Neural cell (in vitro differentiated cells): Measurements from ENCODE around the gene OBSL1. TPM values are rescaled to one million over a fixed set of nuclear protein-coding genes. Genes with fewer than 3 reads are reported as not detected.

ENCODE experiments used
- H2AFZ ChIP-seq: fragments of 200-600, 300-800 bp; sonication (generic), shearing (Covaris generic); 2 replicates; pipeline ENCODE4 v1.6.0; 2014; ENCODE audit warnings: low read depth, mild to moderate bottlenecking, antibody characterized with exemption, low read length, moderate library complexity
- H3F3A ChIP-seq: fragments of 200-600 bp; shearing (Covaris generic); 2 replicates; pipeline ENCODE4 v1.6.1; 2016; ENCODE audit warnings: mild to moderate bottlenecking, moderate library complexity, mixed read lengths, antibody characterized with exemption, low read length; ENCODE audit not compliant: insufficient read depth, poor library complexity, severe bottlenecking
- H3K27ac ChIP-seq: fragments of 200-600, 300-800 bp; sonication (generic), shearing (Covaris generic); 2 replicates; pipeline ENCODE4 v1.5.1; 2014; ENCODE audit warnings: mild to moderate bottlenecking, low read length, moderate library complexity
- H3K27me3 ChIP-seq: fragments of 300-800, 200-600 bp; sonication (generic), shearing (Covaris generic); 2 replicates; pipeline ENCODE4 v1.6.0; 2014; ENCODE audit warnings: mild to moderate bottlenecking, low read depth, low read length, moderate library complexity; ENCODE audit not compliant: insufficient read depth
- H3K36me3 ChIP-seq: fragments of 300-800, 200-600 bp; sonication (generic), shearing (Covaris generic); 2 replicates; pipeline ENCODE4 v1.5.1; 2014; ENCODE audit warnings: mild to moderate bottlenecking, antibody characterized with exemption, low read length, moderate library complexity; ENCODE audit not compliant: insufficient read depth
- H3K4me2 ChIP-seq: fragments of 300-800, 200-600 bp; sonication (generic), shearing (Covaris generic); 2 replicates; pipeline ENCODE4 v1.6.0; 2014; ENCODE audit warnings: mild to moderate bottlenecking, low read length
- H3K4me3 ChIP-seq: fragments of 300-800, 200-600 bp; sonication (generic), shearing (Covaris generic); 2 replicates; pipeline ENCODE4 v1.5.1; 2014; ENCODE audit warnings: mild to moderate bottlenecking, low read length, moderate library complexity
- H3K79me2 ChIP-seq: fragments of 200-600 bp; shearing (Covaris generic); replicated peaks from 2 replicates; pipeline ENCODE4 v1.6.0; 2014; ENCODE audit warnings: mild to moderate bottlenecking, low read length, moderate library complexity; ENCODE audit not compliant: insufficient read depth
- H3K9ac ChIP-seq: fragments of 300-800, 200-600 bp; sonication (generic), shearing (Covaris generic); 2 replicates; pipeline ENCODE4 v1.6.1; 2016; ENCODE audit warnings: mild to moderate bottlenecking, low read length, mixed read lengths
- H3K9me2 ChIP-seq: fragments of 200-600 bp; shearing (Covaris generic); 2 replicates; pipeline ENCODE4 v1.6.1; 2016; ENCODE audit warnings: mild to moderate bottlenecking, low read length, mixed read lengths; ENCODE audit not compliant: insufficient read depth
- H3K9me3 ChIP-seq: fragments of 200-600, 300-800 bp; sonication (generic), shearing (Covaris generic); 2 replicates; pipeline ENCODE4 v1.6.1; 2016; ENCODE audit warnings: mild to moderate bottlenecking, mixed run types, low read length, moderate library complexity, mixed read lengths
- H4K20me1 ChIP-seq: fragments of 200-600 bp; shearing (Covaris generic); 2 replicates; pipeline ENCODE4 v1.6.1; 2016; ENCODE audit warnings: mild to moderate bottlenecking, mixed run types; ENCODE audit not compliant: insufficient read depth
- EP300 ChIP-seq: fragments of 450-650 bp; conservative IDR thresholded peaks from 2 replicates; pipeline ENCODE4 v1.6.1; 2014; ENCODE audit warnings: antibody characterized with exemption, mild to moderate bottlenecking, moderate library complexity; ENCODE audit not compliant: poor library complexity, severe bottlenecking
- EZH2 ChIP-seq: fragments of 200-600, 300-800 bp; shearing (Covaris generic), sonication (generic); IDR thresholded peaks from 2 replicates; pipeline ENCODE4 v1.6.1; 2014; ENCODE audit warnings: antibody characterized with exemption, low read length, borderline replicate concordance, mild to moderate bottlenecking; ENCODE audit not compliant: insufficient read depth, poor library complexity, severe bottlenecking
- MXI1 ChIP-seq: fragments of 450-650 bp; conservative IDR thresholded peaks from 2 replicates; pipeline ENCODE4 v1.6.1; 2014; ENCODE audit warnings: antibody characterized with exemption, mild to moderate bottlenecking; ENCODE audit not compliant: poor library complexity, severe bottlenecking
- POLR2AphosphoS5 ChIP-seq: IDR thresholded peaks from 2 replicates; pipeline ENCODE4 v1.6.1; 2012
- RAD21 ChIP-seq: fragments of 450-650 bp; conservative IDR thresholded peaks from 2 replicates; pipeline ENCODE4 v1.6.1; 2014; ENCODE audit warnings: antibody characterized with exemption, mild to moderate bottlenecking, moderate library complexity
- SMC3 ChIP-seq: fragments of 450-650 bp; conservative IDR thresholded peaks from 2 replicates; pipeline ENCODE4 v1.6.1; 2014; ENCODE audit warnings: antibody characterized with exemption, mild to moderate bottlenecking, moderate library complexity; ENCODE audit not compliant: poor library complexity
- TAF1 ChIP-seq: IDR thresholded peaks from 2 replicates; pipeline ENCODE4 v1.6.1; 2012; ENCODE audit warnings: low read depth
- polyA plus RNA-seq: library from polyadenylated mRNA; depleted of rRNA; stranded (reverse); fragments of >200 nt; gene quantifications from 2 replicates; pipeline ENCODE4 v1.2.3, GENCODE V29; 2014
- TF ChIP-seq, protein P1 (sequence below): fragments of 450-650 bp; IDR thresholded peaks from 2 replicates; pipeline ENCODE4 v1.5.1; 2014; ENCODE audit warnings: antibody characterized with exemption, mild to moderate bottlenecking, moderate library complexity; ENCODE audit not compliant: poor library complexity, severe bottlenecking
- TF ChIP-seq, protein P2 (sequence below): IDR thresholded peaks from 2 replicates; pipeline ENCODE4 v1.6.1; 2012; ENCODE audit warnings: borderline replicate concordance

The OBSL1 gene
- polyA plus RNA-seq, 1 donor from 2014 or later, result 59.7 TPM

GRCh38 chr2:219542931-219543595 lies 28.3 kb downstream of the OBSL1 start:
- Histone ChIP-seq H3K79me2 (peaks cover 17% of the 10 kb centered on the region), H2AFZ (peak overlapping the region; percentile 40), H3K9ac (peak overlapping the region; percentile 97), H3K4me3 (peak overlapping the region; percentile 90), H3K27me3 (no peaks in the 10 kb centered on the region), H3K27ac (peak overlapping the region; percentile 89), H3F3A (no peaks in the 10 kb centered on the region), H3K36me3 (peaks cover 5% of the 10 kb centered on the region), H3K9me3 (no peaks in the 10 kb centered on the region), H3K9me2 (no peaks in the 10 kb centered on the region), H3K4me2 (peak overlapping the region; percentile 87), H4K20me1 (peaks cover 2% of the 10 kb centered on the region)
- TF ChIP-seq MXI1 (peak; percentile 39), RAD21 (no peak), TAF1 (no peak), POLR2AphosphoS5 (no peak), EP300 (no peak), EZH2 (no peak), SMC3 (peak; percentile 38)
- TF ChIP-seq, protein P1, sequence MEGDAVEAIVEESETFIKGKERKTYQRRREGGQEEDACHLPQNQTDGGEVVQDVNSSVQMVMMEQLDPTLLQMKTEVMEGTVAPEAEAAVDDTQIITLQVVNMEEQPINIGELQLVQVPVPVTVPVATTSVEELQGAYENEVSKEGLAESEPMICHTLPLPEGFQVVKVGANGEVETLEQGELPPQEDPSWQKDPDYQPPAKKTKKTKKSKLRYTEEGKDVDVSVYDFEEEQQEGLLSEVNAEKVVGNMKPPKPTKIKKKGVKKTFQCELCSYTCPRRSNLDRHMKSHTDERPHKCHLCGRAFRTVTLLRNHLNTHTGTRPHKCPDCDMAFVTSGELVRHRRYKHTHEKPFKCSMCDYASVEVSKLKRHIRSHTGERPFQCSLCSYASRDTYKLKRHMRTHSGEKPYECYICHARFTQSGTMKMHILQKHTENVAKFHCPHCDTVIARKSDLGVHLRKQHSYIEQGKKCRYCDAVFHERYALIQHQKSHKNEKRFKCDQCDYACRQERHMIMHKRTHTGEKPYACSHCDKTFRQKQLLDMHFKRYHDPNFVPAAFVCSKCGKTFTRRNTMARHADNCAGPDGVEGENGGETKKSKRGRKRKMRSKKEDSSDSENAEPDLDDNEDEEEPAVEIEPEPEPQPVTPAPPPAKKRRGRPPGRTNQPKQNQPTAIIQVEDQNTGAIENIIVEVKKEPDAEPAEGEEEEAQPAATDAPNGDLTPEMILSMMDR, result peak; percentile 47
- TF ChIP-seq, protein P2, sequence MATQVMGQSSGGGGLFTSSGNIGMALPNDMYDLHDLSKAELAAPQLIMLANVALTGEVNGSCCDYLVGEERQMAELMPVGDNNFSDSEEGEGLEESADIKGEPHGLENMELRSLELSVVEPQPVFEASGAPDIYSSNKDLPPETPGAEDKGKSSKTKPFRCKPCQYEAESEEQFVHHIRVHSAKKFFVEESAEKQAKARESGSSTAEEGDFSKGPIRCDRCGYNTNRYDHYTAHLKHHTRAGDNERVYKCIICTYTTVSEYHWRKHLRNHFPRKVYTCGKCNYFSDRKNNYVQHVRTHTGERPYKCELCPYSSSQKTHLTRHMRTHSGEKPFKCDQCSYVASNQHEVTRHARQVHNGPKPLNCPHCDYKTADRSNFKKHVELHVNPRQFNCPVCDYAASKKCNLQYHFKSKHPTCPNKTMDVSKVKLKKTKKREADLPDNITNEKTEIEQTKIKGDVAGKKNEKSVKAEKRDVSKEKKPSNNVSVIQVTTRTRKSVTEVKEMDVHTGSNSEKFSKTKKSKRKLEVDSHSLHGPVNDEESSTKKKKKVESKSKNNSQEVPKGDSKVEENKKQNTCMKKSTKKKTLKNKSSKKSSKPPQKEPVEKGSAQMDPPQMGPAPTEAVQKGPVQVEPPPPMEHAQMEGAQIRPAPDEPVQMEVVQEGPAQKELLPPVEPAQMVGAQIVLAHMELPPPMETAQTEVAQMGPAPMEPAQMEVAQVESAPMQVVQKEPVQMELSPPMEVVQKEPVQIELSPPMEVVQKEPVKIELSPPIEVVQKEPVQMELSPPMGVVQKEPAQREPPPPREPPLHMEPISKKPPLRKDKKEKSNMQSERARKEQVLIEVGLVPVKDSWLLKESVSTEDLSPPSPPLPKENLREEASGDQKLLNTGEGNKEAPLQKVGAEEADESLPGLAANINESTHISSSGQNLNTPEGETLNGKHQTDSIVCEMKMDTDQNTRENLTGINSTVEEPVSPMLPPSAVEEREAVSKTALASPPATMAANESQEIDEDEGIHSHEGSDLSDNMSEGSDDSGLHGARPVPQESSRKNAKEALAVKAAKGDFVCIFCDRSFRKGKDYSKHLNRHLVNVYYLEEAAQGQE, result no peak

DNA sequence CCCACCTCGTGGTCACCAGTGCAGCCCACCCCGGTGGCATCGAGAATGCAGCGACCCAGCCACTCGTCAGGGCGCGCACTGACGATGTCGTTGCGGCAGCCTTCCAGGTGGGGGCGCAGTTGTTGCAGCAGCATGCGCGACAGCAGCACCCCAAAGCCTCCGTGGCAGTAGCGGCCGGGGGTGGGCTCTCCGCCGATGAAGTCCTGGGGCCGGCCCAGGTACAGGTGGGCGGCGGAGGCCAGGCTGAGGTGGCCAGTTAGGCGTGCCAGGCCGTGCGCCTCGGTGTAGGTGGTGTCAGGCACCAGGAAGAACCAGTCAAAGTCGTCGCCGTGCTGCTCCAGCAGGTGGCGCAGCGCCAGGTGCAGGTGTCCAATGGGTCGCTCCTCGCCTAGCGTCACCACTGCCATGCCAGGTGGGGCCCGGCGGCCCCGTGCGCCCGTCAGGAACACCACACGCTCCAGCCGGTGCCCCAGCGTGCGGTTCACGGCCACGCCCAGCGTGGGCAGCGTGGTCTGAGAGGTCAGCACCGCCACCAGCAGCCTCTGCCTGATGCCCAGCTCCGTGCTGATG lies 29.6 kb downstream of the OBSL1 start:
- Histone ChIP-seq H3K4me3 (peak overlapping the region; percentile 90), H3K9me3 (no peaks in the 10 kb centered on the region), H3K9me2 (no peaks in the 10 kb centered on the region), H3K27ac (no peak overlapping the region), H3K79me2 (peaks cover 17% of the 10 kb centered on the region), H3K4me2 (no peak overlapping the region), H3F3A (no peaks in the 10 kb centered on the region), H3K27me3 (no peaks in the 10 kb centered on the region), H2AFZ (no peak overlapping the region), H3K9ac (no peak overlapping the region), H3K36me3 (peaks cover 5% of the 10 kb centered on the region), H4K20me1 (peaks cover 2% of the 10 kb centered on the region)
- no peak for TF ChIP-seq TAF1
- TF ChIP-seq RAD21, result peak; percentile 92
- TF ChIP-seq, protein P2, result no peak
- TF ChIP-seq SMC3, result peak; percentile 100
- TF ChIP-seq EP300, result peak; percentile 20
- TF ChIP-seq, protein P1, result peak; percentile 100
- no peak for TF ChIP-seq EZH2
- TF ChIP-seq MXI1, result peak; percentile 64
- TF ChIP-seq POLR2AphosphoS5, result no peak
